GM10847 (cell line): Measurements from ENCODE around the gene ZDHHC11.

ENCODE experiments used
- POLR2A ChIP-seq: IDR thresholded peaks from 2 replicates; pipeline ENCODE4 v1.6.1; 2011; ENCODE audit not compliant: insufficient read length; ENCODE audit errors: extremely low read depth

Gene ZDHHC11, protein sequence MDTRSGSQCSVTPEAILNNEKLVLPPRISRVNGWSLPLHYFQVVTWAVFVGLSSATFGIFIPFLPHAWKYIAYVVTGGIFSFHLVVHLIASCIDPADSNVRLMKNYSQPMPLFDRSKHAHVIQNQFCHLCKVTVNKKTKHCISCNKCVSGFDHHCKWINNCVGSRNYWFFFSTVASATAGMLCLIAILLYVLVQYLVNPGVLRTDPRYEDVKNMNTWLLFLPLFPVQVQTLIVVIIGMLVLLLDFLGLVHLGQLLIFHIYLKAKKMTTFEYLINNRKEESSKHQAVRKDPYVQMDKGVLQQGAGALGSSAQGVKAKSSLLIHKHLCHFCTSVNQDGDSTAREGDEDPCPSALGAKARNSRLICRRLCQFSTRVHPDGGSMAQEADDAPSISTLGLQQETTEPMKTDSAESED

DNA sequence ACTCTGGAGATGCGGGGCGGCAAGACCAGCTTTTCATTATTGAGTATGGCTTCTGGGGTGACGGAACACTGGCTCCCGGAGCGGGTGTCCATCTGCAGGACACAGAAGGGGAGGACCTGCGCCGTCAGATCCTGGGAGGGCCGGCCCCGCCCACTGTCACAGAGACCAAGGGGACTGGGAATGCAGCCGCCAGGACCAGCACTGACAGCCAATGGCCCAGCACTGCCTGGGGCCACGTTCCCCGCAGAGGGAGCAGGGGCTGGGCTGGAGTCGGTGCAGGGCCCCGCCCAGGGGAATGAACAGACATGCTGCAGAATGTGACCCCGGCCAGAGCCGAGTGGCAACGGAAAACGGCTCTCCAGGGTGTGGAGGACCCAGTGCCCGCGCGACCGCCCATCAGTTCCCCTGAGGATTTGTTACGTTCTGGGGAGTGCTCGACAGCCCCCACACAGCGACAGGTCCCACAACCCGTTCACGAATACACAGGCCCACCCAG is at the start of gene ZDHHC11:
ZDHHC11 (minus strand) TSS at position 476 of the 496 bp plus-strand sequence; CDS start at position 92, 384 bp downstream.
- TF ChIP-seq POLR2A: no peak

GRCh38 chr5:893711-894110 is 42.9 kb upstream of the ZDHHC11 start:
- no peak for TF ChIP-seq POLR2A

DNA sequence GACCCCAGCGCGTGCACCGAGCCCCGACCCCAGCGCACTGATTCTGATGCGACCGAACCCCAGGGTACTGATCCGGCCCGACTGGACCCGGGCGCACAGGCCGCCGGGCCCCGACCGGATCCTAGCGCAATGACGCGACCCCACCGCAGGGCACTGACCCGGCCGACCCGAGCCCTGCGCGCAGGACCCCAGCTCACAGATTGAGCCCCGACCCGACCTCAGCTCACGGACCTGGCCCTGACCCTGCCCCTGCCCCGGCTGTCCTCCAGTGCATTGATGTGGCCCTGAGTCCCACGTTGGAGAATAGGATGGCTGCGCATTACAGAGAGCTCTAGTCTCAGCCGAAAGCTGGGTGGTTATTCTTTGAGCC is 42.3 kb upstream of the ZDHHC11 start:
- no peak for TF ChIP-seq POLR2A

- TF ChIP-seq POLR2A: peak; percentile 76
These were observed 41.8 kb upstream of the ZDHHC11 start, which contains the start of the genes BRD9 and TRIP13 for GRCh38 chr5:892394-893136. Gene BRD9, minus strand, starts transcription at chr5:892801. Its CDS starts 144 bp downstream, at chr5:892657. Gene TRIP13, plus strand, starts transcription at chr5:892884. Its CDS starts 115 bp downstream, at chr5:892999.

DNA sequence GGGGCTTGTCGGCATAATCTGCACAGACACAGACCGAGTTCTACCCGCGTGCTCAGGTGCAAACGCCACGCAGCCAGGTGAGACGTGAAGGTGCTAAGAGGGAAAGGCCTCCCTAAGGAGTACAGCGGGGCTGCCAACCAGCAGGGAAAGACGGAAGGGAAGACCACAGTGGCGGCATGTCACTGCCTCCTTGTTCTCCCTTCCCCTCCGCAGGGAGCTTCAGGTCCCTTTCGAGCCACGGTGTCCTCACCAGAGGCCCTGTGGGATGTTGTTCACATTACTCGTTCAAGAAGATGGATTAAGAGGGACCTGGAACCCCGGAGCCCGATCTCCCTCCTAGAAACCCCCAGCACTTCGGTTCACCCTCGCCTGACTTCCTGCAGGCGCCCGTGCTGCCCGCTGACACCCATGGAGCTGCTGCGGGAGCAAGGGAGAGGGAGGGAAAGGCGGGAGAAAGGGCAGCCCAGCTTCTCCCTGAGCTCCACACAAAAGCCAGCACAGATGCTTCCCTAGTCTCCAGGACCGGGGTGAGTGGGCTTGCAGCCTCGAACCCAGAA is 41.1 kb upstream of the ZDHHC11 start:
- TF ChIP-seq POLR2A: no peak

DNA sequence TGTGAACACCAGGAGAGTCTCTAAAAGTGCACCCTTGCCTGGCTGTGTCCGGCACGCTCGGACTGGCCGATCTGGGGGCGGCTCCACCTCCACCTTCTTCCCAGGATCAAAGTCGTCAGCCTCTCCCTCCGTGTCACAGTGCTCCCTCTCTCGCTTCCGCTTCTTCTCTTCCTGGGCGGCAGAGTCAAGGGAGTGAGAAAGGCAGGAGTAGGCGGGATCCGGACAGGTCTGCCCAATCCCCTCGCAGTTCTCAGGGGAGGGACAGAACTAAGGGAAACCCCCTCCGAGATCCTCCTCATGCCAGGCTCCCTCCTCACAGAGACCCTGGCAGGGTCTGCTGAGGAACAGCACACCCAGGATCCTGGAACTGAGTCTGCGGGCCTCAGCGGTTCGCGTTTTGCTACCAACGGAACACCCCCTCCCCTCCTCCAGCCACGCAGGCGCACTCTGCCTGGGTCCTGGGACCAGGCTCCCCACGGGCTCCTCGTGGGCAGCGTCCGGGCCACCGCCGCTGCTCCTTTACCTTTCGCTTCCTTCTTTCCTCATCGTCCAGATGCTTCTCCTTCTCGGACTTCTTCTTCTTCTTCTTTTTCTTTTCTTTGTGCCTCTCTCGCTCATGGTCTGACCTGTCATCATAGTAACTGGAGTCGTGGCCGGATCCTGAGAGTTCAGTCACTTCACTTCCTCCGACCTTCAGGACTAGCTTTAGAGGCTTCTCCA is 40.5 kb upstream of the ZDHHC11 start:
- TF ChIP-seq POLR2A: no peak

DNA sequence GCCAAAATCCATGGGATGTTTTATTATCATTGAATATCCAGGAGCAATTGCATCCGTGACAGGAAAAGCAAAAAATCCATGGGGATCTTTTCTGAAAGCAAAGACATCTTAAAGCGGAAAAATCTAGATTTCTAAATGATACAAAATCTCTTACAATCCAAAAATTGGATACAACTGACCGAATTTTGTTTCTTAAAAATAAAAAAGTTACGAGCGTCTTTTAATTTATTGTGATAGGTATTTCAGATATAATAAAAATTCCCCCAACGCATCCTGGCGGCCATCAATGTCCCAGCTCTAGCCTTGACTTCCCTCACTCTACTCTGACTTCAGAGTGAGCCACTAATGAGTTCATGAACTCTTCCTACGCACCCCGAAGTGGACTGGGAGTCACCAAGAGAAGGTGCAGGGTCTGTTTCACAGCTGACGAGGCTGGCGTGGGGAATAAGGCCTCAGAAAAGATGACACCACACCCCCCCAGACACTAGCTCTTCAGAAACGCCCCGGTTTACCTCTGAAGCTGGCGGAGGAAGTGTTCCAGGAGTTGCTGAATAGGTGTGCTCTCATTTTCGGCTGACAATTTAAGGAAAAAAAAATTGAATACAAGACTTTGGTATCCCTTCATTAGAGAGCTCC is 38.4 kb upstream of the ZDHHC11 start:
- no peak for TF ChIP-seq POLR2A

GRCh38 chr5:888638-889035 is 37.9 kb upstream of the ZDHHC11 start:
- no peak for TF ChIP-seq POLR2A

DNA sequence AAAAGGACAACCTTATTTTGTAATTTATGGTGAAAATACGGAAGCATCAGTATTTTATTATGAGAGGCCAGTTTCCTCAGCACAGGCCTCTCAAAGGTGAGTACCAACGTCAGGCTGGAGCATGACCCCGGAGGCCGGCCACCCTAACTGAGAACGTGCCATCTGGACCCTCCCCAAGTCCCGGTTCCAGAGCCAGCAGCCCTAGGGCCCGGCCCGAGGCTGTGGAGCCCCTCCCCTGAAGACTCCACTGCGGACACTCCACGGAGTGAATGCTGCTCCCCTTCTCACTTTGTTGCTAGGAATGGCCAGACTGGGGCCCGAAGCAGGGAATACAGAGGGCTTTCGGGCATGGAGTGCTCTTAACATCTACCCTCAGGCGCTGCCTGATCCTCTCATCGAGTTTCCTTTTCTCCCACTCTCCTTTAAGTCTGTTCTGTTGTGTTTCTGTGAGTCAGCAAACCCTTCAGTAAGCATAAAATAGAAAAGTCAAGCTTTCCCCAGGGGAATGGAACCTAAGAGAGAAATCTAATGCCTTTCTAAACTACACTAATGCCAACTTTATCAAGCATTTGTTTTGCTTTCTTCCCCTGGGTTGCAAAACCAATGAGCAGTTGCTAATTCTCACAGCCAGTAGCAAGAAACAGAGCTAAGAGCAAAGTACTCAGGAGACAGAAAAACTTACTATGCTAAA is 37.3 kb upstream of the ZDHHC11 start:
- no peak for TF ChIP-seq POLR2A

DNA sequence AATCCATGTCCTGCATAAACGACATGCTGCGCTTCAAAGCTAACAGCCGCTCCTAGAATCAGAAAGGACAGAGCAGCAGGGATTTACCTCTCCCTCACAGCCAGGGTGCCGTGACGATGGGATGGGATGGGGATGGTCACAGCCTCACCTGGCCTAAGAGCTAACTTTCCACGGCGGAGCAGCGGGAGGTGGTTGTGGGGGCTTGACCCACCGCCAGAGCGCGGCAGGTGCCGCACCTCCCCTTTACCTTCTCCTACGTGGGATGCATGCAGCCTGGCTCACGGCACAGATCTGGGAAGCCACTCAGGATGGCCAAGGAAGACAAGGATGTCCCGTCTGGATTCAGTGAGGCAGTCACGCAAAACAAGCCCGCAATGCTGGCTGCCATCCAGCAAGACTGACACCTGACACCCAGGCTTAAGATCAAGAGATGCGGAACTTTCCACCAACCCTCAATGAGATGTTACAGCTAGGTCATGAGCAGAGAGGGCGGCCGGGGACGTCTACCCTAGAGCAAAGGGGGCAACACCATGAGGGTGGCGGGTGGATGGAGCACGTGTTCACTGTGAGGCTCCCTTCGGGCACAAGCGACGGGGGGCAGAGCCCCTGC is 36.0 kb upstream of the ZDHHC11 start:
- no peak for TF ChIP-seq POLR2A

GRCh38 chr5:886036-886435 is 35.2 kb upstream of the ZDHHC11 start:
- TF ChIP-seq POLR2A: no peak

- TF ChIP-seq POLR2A: no peak
These were observed 34.7 kb upstream of the ZDHHC11 start for GRCh38 chr5:885529-885928.

- no peak for TF ChIP-seq POLR2A
These were observed 34.3 kb upstream of the ZDHHC11 start for GRCh38 chr5:885127-885442.
